CD4-positive, alpha-beta T cell treated with Interleukin-1 beta for 1 hour (primary cell): ENCODE results near the gene VWA7.
"Not testable (repeated sequence)": the region's sequence is repeated elsewhere in the genome, so short reads cannot be mapped to it uniquely, and the experiment has no call there.

Source experiments
- DNase-seq, 2 donors: peaks; one replicate each; pipeline ENCODE4 v3.0.0-alpha.2; 2020 to 2022

Gene VWA7

GRCh38 chr6:31801031-31801927 is 24.2 kb upstream of the VWA7 start:
- not testable (repeated sequence) for DNase-seq

- no peak for DNase-seq
Observed at GRCh38 chr6:31799781-31800180, 22.7 kb upstream of the VWA7 start.

DNA sequence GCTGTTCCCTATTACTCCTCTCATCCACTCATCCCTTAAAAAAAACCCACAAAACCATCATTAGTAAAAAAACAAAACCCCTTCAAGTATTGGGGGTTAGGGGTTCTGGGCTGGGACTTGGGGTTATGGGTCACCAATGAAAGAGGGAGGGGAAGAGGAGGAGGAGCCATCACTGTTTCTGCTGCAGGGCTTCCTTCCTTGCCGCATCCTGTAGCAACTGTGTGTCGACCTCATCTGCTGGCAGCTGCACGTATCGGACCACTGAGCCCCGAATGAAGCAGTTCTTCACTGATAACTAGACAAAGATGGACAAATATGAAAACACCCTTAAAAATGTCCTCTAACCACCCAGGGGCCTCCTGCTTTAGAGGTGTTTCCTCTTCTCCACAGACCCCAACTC is 20.5 kb upstream of the VWA7 start:
- DNase-seq: peak; percentile 51 to 58

- DNase-seq: no peak
Observed at GRCh38 chr6:31796993-31797385, 19.9 kb upstream of the VWA7 start.

DNA sequence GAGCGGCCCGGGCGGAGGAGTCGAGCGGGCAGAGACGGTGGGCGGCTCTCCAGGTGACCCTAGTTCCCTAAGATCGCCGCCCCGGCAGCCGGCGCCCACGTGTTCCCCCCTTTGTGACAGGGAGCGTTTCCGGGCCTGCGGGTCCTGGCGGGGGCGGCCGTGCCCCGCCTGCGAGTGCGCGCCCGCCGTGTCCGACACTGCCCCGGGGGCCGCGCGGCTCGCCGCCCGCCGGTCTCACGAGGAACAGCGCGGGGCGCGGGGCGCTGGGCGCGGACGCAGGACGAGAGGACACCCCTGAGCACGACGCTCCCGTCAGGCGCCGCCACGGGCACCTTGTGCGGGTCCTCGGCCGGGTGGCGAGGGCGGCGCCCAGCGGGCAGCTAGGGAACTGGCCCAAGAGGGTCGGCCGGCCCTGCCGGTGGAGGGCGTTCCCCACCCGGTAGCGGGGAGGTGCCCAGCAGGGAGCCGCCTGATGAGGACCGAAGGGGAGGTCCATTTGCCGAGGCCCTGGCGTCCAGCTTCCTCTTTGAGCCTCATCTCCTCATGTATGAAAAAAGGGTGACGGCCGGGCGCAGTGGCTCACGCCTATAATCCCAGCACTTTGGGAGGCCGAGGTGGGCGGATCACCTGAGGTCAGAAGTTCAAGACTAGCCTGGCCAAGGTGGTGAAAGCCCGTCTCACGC is 18.6 kb upstream of the VWA7 start, which contains the start of gene VARS1:
Gene VARS1 (minus strand): TSS at position 137 of the 683 bp plus-strand sequence. CDS start 535 bp downstream, outside the sequence.
- DNase-seq: peak; percentile 89 to 92

GRCh38 chr6:31794866-31795615 is 17.9 kb upstream of the VWA7 start:
- no peak for DNase-seq

DNA sequence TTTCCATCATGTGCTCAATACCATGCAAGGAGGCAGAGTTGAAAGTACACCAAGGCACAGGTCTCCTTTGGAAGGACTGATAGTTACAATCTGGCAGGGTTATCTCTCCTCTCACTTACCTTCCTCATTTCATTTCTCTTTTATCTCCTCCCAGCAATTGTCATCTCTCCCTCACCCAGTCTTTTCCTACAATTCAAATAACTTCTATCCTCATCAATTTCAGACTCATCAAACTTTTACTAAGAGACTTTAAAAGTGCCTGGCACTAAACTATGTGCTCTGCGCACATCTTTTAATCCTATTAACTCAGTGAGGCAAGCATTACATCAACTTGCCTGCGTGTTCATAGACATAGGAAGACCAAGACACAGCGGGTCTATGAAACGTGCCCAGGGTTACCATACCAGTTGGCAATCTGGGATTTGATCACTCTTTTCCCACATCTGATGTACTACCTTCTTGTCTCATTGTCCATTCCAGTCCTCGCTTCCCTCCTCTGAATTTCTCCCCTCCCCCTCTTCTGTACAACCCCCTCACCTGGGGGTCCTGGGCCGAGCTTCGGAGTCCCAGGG is 17.3 kb upstream of the VWA7 start:
- DNase-seq: no peak

- not testable (repeated sequence) for DNase-seq
Observed at GRCh38 chr6:31793927-31794245, 16.8 kb upstream of the VWA7 start.

GRCh38 chr6:31792761-31793171 is 15.6 kb upstream of the VWA7 start:
- no peak for DNase-seq

- DNase-seq: no peak
Observed at GRCh38 chr6:31792090-31792374, 14.9 kb upstream of the VWA7 start.

DNA sequence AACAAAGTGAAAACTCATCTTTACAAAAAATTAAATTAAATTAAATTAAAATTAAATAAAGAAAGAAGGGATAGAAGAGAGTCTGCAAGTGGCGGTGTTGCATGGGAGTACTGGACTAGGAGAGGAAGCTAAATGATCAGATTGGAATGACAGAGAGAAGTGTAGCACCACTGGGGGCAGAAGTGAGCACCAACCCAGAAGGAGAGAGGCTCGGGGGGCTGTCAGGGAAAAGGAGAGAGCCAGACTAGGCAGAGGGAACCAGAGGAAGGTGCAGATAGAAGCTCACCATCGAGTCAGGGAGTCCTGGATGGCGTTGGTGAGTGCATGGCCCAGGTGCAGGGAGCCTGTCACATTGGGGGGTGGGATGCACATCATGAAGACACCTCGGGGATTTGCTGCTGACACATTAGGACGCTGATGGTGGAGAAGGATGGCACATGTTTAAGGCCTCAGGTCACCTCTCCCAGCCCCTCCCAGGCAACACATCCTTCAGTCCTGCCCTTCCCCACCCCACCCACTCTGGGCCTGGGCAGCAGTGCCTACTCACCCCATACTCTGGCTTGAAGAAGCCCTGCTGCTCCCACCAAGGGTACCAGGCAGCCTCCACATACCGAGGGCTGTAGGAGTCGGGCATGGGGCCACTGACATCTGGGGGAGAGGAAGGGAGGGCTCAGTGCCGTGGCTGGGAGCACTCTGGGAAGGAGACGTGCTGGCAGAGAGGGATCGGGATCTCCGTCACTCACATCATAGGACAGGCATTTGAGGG is 14.4 kb upstream of the VWA7 start:
- peak in 1 of 2 donors; percentile 24 for DNase-seq

DNA sequence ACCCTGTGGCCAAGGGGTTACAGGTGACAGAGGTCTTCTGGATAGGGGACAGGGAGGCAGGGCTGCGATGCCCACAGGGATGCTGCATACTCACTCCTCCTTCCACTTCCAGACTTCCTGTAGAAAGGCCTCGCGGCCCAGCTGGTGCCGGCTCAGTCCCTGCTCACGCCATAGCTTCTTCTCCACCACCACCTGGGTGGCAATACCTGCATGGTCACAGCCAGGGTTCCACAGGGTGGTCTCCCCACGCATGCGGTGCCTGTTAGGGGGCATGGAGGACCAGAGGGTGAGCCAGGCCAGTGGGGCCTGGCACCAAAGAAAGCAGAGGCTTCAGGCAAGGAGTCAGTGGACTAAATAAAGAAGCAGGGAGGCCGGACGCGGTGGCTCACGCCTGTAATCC is 8.3 kb upstream of the VWA7 start:
- DNase-seq: no peak

DNA sequence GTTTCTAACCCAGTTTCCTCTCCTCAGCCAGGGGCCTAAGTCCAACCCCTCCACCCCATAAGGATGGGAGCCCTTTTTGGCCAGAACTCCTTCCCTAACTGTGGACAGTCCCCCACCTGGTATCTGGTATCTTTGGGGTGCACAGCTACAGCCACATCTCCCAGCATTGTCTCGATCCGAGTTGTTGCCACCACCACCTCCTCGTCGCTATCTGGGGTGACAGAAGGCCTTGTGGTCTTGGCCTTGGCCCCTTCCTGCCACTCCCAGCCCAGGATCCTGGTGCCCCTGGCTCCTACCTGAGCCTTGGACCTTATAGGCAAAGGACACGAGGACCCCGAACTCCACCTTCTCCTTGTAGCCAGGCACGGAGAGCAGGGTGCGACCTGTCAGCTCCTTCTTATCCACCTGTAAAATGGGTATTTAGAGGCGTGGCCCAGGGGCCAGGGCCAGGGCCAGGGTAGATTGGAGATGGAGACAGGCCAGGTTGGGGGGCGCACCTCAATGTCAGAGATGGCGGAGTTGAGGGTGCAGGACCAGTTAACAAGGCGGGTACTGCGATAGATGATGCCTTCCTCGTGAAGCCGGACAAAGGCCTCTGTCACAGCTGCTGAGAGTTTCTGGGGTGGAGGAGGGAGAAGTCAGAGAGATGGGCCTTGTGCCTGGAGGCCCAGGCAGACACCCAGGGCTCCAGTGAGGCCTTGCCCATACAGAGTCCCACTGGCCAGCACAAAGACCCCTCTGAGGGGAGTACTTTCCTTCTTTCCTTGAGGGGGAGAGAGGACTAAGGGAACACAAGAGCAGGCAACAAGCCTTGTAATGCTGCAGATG is 7.2 kb upstream of the VWA7 start:
- DNase-seq: no peak

GRCh38 chr6:31782126-31782855 is 5.2 kb upstream of the VWA7 start:
- DNase-seq: no peak

GRCh38 chr6:31781244-31782125 is 4.4 kb upstream of the VWA7 start:
- DNase-seq: no peak

- no peak for DNase-seq
Observed at GRCh38 chr6:31780507-31781243, 3.5 kb upstream of the VWA7 start.

DNA sequence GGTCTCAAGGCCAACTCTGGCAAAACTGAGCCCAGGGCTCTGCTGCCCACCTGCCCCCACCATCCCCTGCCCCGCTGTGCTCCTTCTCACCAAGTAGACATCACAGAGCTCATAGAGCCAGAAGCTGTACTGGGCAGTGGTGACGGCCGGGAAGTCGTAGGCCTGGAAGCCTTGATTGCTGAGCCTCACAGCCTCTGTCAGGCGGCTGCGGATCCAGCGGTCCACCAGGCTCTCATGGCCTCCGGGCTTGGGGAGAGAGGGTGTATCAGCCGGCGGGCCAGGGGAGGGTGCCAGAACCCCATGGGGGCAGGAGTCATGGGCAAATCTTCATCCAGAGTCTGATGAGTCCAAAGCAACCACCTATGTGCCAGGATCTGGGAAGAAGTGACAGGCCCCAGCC is 2.8 kb upstream of the VWA7 start:
- no peak for DNase-seq

GRCh38 chr6:31778999-31779885 is 2.1 kb upstream of the VWA7 start:
- DNase-seq: no peak
